GM19438 (cell line): ENCODE data around the gene SSBP3.
A peak's percentile ranks its signal among the peaks of the same experiment; 100 is the strongest.

Source experiments
- ATAC-seq: cut with Tn5 transposase; IDR thresholded peaks from one replicate; pipeline ENCODE4 v1.9.1; 2021; ENCODE audit warnings: low read depth; ENCODE audit not compliant: unreplicated experiment

Gene SSBP3

DNA sequence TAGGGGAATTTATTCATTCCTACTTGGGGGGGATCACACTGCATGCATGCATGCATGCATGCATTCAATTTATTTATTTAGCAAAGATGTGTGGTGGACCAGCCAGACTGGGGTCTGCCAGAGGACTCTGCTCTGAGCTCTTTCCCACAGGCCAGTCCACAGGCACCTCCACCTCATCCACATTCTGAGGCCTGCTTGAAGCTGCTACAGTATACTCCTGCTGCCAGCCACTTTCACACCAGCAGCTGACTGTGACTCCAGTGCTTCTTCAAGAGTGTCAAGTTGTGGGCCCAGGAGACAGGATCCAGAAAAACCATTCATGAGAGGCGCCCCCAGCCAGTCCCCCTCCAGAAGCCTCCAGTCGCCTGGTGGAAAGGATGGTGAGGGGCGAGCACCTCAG, 30.9 kb downstream of the SSBP3 start:
- ATAC-seq = no peak

DNA sequence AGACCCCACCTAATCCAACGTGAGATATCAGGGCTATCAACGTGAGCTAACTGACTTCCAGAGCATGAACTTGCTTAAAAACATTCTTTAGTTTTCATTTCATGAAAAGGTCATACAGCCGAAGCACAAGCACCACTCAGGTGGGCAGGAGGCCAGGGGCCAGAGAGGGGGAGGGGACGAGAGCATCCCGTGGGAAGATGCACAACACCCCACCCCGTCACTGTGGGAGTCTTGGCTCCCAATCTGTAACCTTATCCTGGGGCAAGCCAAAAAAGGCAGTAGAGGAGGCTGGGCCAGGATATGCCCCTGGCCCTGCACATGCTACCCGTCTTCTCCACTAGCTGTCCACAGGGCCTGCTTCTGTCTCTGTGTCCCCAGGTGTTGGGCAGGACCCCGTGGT, 31.4 kb downstream of the SSBP3 start:
- no peak for ATAC-seq

DNA sequence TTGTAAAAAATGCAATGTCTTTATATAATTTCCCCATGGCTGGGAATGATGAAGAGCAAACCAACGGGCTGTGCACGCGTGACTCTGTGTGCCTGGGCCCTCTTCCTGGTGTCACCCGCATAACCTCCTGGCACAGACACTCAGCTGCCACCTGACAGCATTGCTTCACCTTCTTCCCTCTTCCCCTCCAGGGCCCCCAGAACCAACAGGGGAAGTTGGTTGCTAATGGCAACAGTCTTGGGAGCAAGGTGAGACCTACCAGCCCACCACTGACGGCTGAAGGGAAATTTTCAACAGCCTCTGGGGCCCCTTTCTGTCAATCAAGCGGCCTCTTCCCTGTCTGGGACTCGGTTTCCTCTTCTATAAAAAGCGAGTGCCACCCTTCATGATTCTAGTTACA, 33.2 kb downstream of the SSBP3 start:
- ATAC-seq = no peak

DNA sequence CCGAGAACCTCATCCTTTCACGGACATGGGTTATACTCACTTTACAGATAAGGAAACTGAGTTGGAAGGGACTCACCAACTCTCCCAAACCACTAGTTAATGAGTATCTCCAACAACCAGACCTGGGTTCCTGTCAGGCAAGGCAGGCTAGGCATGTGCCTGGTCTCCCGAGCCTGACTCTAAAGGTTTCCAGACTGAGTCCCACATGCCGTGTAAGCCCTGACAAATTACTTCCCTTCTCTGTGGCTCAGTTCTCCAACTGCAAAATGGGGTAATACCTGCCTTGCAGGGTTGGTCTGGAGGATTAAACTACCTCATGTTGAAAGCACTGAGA, 34.3 kb downstream of the SSBP3 start:
- peak; percentile 54 for ATAC-seq

DNA sequence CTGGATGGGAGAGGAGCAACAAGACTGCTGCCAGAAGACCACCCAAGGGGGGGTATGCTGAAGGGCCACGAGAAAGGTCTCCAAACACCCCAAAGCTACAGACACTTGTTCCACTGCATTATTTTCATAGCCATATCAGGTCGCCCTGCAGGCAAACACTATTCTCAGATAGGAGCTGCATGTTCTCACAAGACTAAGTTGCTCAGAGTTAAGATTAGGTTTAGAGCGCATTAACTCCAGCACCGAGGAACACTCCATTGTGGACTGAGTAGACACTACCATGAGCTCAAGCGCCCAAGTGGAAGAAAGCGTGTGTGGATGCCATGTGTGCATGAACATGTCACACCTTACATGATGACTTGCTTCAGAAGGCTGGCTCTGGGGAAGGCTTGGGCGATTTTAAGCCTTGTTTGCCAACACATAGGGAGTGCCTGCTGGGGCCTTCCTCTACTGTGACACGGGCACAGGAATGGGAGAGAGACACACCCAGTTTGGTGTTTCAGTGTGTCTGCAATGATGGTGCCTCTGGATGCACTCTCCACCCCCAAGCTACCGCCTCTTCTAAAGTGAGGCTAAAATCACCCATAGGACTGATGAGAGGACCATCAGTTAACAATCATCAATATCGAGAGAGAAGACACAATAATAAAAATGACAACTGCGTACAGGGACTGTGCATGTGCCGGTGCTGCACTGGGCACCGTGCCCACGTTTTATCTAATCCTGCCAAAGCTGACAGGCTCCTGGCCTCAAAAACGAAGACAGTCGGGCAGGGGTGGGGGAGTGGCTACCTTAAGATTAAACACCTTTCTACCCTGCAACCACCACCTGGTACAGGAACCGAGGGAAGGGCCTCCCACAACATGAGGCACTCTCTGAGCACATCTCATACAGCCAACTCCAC, 34.9 kb downstream of the SSBP3 start:
- no peak for ATAC-seq

DNA sequence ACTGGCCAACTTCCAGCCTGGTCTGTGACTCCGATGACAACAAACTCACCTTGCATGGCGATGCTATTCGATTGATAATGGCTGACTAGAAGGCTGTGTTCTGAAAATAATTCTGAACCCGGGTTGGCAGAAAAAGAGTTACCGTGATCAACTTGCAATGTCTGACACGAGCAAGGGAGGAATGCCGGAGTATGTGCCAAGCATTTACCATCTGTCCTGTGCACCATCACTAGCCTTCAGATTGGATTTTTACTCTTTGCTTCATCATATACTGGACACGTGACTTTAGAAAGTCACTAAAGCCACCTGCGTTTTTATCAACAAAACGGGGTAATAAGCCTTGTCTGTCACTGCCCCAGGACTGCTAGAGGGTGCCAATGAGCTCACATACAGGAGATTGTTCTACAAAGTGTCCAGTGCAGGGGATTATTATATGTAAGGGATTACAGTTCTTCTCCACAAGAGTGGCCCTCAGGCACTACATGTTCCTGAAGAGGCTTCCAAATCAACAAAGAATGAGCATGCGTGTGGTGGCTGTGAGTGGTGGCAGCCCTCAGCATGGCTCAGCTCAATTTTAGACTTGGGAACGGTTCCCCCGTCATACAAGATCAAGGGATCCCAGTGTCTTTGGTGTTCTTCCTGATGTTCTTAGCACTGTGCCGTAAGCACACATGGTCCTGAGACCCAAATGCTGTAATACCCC, 35.8 kb downstream of the SSBP3 start:
- ATAC-seq = no peak

DNA sequence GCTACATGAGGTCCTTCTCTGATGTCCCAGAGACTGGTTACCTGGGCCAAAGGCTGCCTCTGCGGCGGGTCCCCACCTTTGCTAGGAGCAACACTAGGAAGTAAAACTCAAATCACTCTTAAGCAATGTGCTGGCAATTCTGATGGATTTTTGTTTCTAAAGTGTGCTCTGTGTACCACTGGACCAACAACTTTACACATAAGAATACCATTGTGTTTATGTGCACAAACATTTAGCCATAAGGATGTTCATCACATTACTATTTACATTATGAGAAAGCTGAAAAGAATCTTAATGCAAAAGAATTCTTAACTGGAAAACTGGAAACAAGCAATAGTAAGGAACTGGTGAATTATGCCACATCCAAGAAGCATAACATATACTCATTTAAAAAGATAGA, 38.6 kb downstream of the SSBP3 start:
- ATAC-seq = no peak

DNA sequence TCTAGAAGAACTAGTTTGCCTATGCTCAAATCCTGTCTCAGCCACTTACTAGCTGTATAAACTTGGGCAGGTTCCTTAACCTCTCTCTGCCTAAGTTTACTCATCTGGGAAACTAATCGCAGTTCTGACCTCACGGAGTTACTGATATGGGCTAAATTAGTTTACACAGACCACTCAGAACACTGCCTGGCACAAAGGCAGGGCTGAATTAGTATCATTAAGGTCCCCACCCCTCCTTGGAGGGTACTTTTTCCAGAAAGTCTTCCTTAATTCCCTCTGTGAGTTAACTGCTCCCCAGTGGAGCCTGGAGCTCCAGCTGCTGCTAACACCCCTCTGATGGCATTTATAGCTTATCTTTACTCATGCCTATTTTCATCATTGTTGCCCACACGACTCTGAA, 40.3 kb downstream of the SSBP3 start:
- no peak for ATAC-seq

DNA sequence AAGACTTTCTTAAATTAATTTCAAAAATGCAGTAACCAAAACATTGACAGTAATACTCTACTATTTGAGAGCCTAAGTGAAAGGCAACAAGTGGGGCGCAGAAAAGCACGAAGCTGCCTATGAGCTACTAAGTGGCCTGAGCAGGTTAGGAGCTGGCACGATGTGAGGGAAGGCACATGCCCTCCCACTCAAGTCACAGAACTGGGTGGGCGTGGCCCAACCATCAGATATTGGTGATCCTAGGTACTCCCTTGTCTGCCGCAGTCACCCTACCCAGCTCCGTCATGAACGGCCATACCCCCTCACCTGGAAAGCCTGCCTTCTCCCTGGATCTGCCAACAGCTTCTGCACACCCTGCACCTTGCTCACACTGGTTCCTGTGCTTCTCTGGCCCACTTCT, 40.8 kb downstream of the SSBP3 start:
- no peak for ATAC-seq

DNA sequence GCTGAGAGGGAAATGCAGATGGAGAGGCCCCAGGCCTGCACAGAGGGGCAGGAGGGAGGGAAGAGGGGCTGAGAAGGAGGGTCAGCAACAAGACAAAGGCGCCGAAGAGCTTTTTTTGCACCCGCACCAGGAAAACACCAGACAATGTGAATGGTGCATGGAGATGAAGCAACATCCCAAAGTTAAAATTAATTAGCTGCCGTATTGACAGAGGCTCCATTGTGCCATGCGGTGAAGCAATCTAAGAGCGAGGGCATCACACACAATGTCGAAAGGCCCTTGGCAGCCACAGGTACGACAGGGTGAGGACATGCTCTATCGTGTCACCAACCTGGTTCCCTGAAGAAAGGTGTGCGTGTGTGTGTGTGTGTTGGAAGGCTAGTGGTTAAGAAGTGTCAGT, 41.2 kb downstream of the SSBP3 start:
- no peak for ATAC-seq

DNA sequence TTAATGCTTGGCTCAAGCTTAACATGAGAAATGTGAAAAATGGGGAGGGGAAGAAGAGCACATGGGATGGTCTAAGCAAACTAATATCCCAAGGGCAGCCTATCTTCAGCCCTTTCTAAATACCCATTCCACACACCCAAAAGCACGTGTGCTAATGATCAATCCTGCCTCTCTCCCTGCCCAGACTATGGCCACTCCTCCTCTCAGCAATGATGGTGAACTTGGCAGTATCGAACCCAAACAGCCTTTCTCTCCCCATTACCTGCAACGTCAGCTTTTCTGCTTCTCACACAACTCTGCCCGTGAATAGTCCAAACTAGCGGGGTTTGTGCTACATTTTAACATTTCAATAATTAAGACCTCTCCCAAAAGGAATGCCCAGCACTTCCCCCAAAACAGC, 41.6 kb downstream of the SSBP3 start:
- no peak for ATAC-seq

DNA sequence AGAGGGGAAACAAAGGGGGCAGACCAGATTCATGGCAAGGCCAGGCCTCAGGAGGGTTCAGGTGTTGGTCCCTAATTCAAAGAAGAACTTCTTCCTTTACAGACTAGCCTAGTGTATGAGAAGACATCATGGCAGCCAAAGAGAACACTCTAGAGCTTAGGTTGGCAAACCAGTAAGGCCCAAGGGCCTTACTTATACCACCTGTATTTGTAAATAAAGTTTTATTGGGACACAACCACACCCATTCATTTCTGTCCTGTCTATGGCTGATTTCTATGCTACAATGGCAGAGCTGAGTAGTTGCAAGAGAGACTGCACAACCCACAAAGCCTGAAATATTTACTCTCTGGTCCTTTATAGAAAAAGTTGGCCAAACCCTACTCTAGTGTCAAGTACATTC, 42.3 kb downstream of the SSBP3 start:
- ATAC-seq = no peak

DNA sequence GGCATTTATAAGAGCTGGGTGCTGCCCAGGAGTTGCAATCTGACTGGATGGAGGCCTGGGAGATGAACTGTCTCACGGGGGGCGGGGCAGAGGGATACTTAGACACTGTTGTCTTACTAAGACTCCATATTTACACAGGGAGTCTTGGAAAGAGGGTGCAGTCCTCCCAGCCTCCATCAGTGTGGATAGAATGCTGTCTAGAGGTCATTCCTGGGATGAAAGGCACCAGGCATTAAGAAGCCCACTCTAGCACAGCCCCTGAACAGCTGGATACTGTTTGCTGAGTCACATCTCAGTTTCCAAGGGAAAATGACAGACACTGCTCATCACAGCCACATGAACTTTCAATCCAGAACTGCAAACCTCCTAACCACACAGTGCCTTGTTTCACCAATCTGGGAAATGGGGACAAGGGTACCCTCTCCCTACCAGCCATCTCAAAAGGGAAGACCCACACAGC, 43.3 kb downstream of the SSBP3 start:
- no peak for ATAC-seq

DNA sequence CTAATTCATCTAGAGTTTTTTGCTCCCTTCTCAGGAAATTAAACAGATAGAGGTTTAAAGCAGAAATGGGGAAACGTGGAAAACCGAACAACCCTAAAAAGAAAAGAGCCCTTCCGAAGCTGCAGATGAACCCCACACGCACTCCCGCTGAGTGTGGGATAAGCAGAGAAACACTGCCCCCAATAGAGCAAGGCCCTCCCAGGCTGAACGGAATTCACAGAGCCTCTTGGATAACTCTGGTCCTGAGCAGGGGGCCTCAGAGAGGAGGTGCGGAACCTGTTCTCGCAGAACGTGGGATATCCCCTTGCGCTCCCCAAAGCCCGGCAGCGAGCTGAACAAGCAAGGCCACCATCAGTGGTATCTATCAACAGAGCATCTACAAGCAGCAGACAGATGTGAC, 44.9 kb downstream of the SSBP3 start:
- no peak for ATAC-seq

DNA sequence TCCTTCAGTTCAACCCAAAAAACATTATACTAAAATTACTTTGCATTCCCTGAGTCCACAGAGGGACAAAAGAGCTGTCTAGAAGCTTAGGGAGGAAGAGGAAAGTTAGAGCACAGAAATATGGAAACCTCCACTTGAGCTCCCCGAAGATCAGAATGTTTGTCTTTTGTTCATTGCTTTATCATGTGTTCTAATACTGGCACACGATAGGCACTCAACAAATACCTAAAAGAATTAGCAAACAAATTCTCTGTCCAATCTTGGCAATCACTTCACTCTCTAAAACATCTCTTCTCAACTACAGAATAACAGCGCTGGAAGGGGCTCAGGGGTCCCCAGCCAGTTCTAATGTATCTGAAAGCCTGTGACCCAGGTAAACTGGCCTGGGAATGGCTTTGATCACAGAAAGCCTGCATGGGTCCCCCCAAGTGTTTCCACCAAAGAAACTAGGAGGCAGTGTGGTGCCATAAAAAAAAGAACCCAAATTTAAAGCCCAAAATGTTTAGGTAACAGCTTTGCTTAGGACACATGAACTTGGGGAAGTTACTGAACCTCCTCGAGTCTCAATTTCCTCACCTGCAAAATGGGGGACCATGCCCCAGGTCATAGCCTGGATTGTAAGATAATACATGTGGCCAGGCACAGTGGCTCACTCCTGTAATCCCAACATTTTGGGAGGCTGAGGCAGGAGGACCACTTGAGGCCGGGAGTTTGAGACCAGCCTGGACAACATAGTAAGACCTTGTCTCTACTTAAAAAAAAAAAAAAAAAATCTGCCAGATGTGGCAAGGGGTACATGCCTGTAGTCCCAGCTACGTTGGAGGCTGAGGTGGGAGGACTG, 45.8 kb downstream of the SSBP3 start:
- ATAC-seq = no peak

DNA sequence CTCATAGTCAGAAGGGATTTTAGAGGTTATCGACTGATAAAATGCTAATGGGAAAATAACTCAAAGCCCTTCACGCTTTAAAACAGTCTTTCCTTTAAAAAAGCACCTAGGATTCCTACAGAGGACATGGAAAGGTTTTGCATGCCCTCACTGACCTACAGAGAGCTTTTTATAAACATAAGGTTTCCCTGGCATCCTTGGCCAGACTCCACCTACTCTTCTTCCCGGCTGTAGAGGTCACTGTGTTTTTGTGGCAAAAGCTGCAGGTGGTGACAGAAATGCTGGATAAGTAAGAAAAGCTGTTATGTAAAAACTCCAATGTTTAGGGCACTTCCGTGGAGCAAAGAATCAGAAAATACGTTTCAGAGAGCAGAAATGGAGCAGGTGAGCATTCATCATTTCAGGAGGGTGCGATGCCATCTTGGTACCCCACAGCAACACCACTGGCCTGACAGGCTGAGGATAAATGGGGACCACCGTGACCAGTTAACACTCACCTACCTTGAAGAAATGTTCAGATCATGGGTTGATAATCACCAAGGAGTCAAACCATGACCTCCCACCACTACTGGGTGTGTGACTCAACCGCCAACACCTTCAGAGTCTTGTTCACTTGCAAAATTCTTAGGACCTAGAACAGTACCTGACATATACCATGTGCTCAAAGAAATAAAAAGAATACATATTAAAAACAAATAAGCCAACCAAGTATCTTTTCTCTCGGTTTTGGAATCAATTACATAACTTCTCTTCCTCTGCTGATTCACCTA, 46.6 kb downstream of the SSBP3 start:
- ATAC-seq = no peak

DNA sequence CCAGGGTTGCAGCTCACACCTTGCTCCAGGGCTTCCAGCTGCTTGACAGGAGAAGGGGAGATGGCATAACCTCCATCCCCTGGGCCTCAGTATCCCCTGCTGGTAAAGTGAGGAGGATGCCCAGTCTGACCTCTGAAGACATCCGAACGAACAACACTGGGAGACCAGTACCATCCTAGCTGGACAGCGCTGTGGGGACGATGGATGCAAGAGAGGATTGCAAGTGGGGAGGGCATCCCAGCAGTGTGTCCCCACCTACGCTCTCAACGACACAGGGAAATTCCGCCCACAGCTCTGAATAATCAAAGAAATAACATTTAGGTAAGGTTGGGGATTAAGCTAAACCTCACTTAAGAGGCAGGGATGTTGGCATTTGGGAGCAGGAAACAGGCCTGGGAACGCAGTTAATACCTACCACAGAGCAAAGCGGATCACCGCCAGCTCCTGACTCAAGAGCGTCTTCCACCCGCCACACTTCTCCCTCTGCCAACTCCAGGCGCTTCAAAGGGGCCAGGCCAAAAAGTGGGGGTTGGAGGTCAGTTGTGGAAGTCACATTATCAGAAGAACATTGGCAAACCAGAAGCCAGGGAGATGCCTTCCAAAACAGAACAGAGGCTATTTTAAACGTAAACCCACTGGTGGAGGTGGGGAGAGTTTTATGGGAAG, 47.6 kb downstream of the SSBP3 start:
- ATAC-seq = no peak

DNA sequence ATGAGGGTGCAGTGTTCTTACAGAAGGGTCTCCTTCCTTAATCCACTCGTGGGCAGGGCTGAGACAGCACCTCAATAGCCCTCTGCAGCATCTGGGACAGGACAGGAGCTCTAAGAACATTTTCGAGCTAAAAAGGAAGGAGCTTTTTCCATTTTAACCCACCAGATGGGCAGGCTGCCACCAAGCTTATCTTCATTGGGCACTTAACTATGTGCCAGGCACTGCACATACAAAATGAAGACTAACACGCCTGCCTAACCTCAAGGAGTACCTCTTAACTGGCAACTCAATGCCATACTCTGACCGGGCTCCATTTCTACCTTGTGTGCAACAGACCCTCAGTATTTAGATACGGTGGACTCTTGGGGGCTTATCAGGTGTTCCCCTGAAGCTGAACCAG, 48.2 kb downstream of the SSBP3 start:
- ATAC-seq = no peak

DNA sequence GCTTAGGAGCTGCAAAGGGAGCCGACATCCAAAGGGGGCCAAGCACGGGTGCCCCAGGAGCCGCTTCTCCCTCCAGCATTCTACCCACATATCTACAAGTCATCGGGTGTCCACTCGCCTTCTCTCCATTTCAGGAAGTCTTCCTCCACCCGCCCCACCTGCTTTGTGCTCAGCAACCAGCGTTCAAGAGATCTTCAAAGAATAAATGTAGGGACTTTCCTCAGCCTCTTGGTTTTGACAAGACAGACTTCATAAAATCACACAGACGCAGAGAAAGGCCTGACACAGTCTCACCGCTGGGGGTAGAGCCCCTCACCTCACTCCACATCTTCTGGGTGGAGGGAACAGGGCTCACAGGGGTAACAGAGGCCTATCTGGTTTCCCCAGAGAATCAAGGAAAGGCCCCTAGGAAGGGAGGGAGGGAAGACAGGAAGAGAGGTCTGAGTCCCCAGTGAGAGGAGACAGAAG, 49.5 kb downstream of the SSBP3 start:
- no peak for ATAC-seq
